RWPE1 (cell line): ENCODE results near the gene TRIM42.
A peak's percentile ranks its signal among the peaks of the same experiment; 100 is the strongest.

Experiments used
- CTCF ChIA-PET: fragments of 350-600 bp; sonication (Branson Sonifier 250); formaldehyde crosslinking; extraction: SDS; loops from one replicate; lab custom pipeline; 2021; lab: Yijun Ruan, JAX
- POLR2A ChIA-PET: fragments of 400-600 bp; formaldehyde crosslinking; extraction: SDS; loops from one replicate; lab custom pipeline; 2020; ENCODE audit warnings: antibody characterized with exemption; ENCODE audit not compliant: low non-redundant PET; lab: Yijun Ruan, JAX
- DNase-seq: peaks from one replicate; pipeline ENCODE4 v3.0.0; 2012; ENCODE audit warnings: low spot score
- H3K27ac ChIP-seq: fragments of 450-650 bp; 2 replicates; pipeline ENCODE4 v1.5.1; 2017
- CTCF ChIP-seq: fragments of 450-650 bp; conservative IDR thresholded peaks from 2 replicates; pipeline ENCODE4 v1.5.1; 2017; ENCODE audit warnings: low read depth, mild to moderate bottlenecking

Gene TRIM42

GRCh38 chr3:140726066-140726465 lies 48.2 kb downstream of the TRIM42 start:
- no peak overlapping the region for H3K27ac ChIP-seq
- POLR2A ChIA-PET = no interaction called here
- no peak for TF ChIP-seq CTCF
- DNase-seq = no peak
- CTCF ChIA-PET = no interaction called here

GRCh38 chr3:140727886-140728285 lies 50.0 kb downstream of the TRIM42 start:
- TF ChIP-seq CTCF = no peak
- ChIA-PET CTCF (no interaction called here), POLR2A (no interaction called here)
- DNase-seq = no peak
- H3K27ac ChIP-seq = no peak overlapping the region

- ChIA-PET CTCF (no interaction called here), POLR2A (no interaction called here)
- DNase-seq = no peak
- no peak overlapping the region for H3K27ac ChIP-seq
- TF ChIP-seq CTCF = no peak
Measured at GRCh38 chr3:140731440-140732119, 53.7 kb downstream of the TRIM42 start.

GRCh38 chr3:140733623-140734022 lies 55.8 kb downstream of the TRIM42 start:
- H3K27ac ChIP-seq = no peak overlapping the region
- no peak for DNase-seq
- TF ChIP-seq CTCF = no peak
- CTCF ChIA-PET = interaction anchor here (0.7 kb wide), 1 partner anchor 28 kb away, joined by 3 read pairs; no protein-coding TSS in a partner anchor
- POLR2A ChIA-PET = no interaction called here

GRCh38 chr3:140736863-140737460 lies 59.1 kb downstream of the TRIM42 start:
- peak; percentile 43 for DNase-seq
- no peak for TF ChIP-seq CTCF
- POLR2A ChIA-PET = no interaction called here
- CTCF ChIA-PET = interaction anchor here (0.5 to 0.6 kb wide), 2 partner anchors 171 to 801 kb away, joined by 3 read pairs; no protein-coding TSS in a partner anchor
- no peak overlapping the region for H3K27ac ChIP-seq

GRCh38 chr3:140742116-140742515 lies 64.3 kb downstream of the TRIM42 start:
- ChIA-PET CTCF (interaction anchor here (0.6 kb wide), 1 partner anchor 133 kb away, joined by 3 read pairs; no protein-coding TSS in a partner anchor), POLR2A (no interaction called here)
- no peak for DNase-seq
- H3K27ac ChIP-seq = no peak overlapping the region
- TF ChIP-seq CTCF = no peak
